Kidney (tissue), 14 donors: ENCODE data around the gene SIGLEC6. TPM values are rescaled to one million over a fixed set of nuclear protein-coding genes. Genes with fewer than 3 reads are reported as not detected.

Experiments used
- DNase-seq, 5 donors: peaks; one replicate each; pipeline ENCODE4 v3.0.0-alpha.2; 2013 to 2020
- FAIRE-seq: peaks from 2 replicates; lab custom pipeline; 2012; peaks lifted over from hg19 to GRCh38; lab: Jason Lieb, UNC
- H3K27ac ChIP-seq, 2 donors: one replicate each; pipeline ENCODE4 v1.7.0; 2013; ENCODE audit warnings: low read depth in 2 of 2, low read length in 2 of 2, inconsistent platforms in 1 of 2
- H3K27me3 ChIP-seq: one replicate; pipeline ENCODE4 v1.7.1; 2013; ENCODE audit warnings: low read length, inconsistent platforms; ENCODE audit not compliant: control insufficient read depth, insufficient read depth
- H3K36me3 ChIP-seq, 3 donors: one replicate each; pipeline versions ENCODE4 v1.7.0 to v1.7.1; 2013; ENCODE audit warnings: low read length in 3 of 3, control low read depth in 1 of 3, inconsistent platforms in 1 of 3; ENCODE audit not compliant: insufficient read depth in 3 of 3, control insufficient read depth in 2 of 3
- H3K4me1 ChIP-seq, 3 donors: one replicate each; pipeline versions ENCODE4 v1.7.0 to v1.7.1; 2013; ENCODE audit warnings: low read length in 3 of 3, inconsistent platforms in 1 of 3, low read depth in 1 of 3; ENCODE audit not compliant: control insufficient read depth in 2 of 3, insufficient read depth in 2 of 3
- H3K4me3 ChIP-seq, 3 donors: one replicate each; pipeline versions ENCODE4 v1.7.0 to v1.8.1; 2013; ENCODE audit warnings: low read length in 3 of 3, control low read depth in 1 of 3, inconsistent platforms in 1 of 3
- H3K9ac ChIP-seq, 3 donors: one replicate each; pipeline versions ENCODE4 v1.7.0 to v1.7.1; 2013; ENCODE audit warnings: low read length in 3 of 3, control low read depth in 1 of 3, inconsistent platforms in 1 of 3
- H3K9me3 ChIP-seq, 3 donors: one replicate each; pipeline versions ENCODE4 v1.7.0 to v1.7.1; 2013; ENCODE audit warnings: low read length in 3 of 3, control low read depth in 1 of 3, inconsistent platforms in 1 of 3; ENCODE audit not compliant: control insufficient read depth in 2 of 3, insufficient read depth in 1 of 3
- CTCF ChIP-seq: IDR thresholded peaks from 3 replicates; pipeline ENCODE4 v1.5.1; 2012; ENCODE audit warnings: mild to moderate bottlenecking, moderate library complexity, borderline replicate concordance; ENCODE audit not compliant: insufficient read depth; ENCODE audit errors: extremely low read depth
- intact Hi-C: fragments of 100-400 bp; cut with DNase I; formaldehyde crosslinking; loops from one replicate; pipeline ENCODE4 v1.11.1; 2022
- polyA plus RNA-seq: library from polyadenylated mRNA; stranded (reverse); fragments of 350-450 nt; fragmentation: Illumina TruSeq; extraction: RNeasy Lipid Tissue Mini Kit (QIAGEN cat#74804); gene quantifications from one replicate; pipeline ENCODE4 v1.2.3, GENCODE V29; 2014; ENCODE audit warnings: low read depth, low replicate concordance; ENCODE audit not compliant: insufficient read depth
- total RNA-seq: library from RNA; stranded (reverse); fragmentation: NEBNext Ultra II Directional; extraction: Animal tissue kit (Norgen Biotek cat#: 25700); gene quantifications from one replicate; pipeline ENCODE4 v1.2.1, GENCODE V29; 2021
- donor health status: control.
- donor health status: control.
- donor health status: control.
- donor health status: control.
- donor health status: control.
- donor health status: DM: yes; HTN: yes; CAD: no.
- donor health status: Normal renal cell carcinoma (clear cell type).

The SIGLEC6 gene
- total and polyA plus RNA-seq, 2 donors from 2014 or later, result 4.8 TPM; not detected in 1

- FAIRE-seq (no peak), DNase-seq (no peak)
- no peaks in the 10 kb centered on the region for H3K27me3 ChIP-seq
- no peaks in the 10 kb centered on the region for H3K4me1 ChIP-seq
- intact Hi-C loops, result no loop called here
- H3K9me3 ChIP-seq, result no peaks in the 10 kb centered on the region
- TF ChIP-seq CTCF, result no peak
- no peaks in the 10 kb centered on the region for H3K36me3 ChIP-seq
- no peak overlapping the region for H3K27ac ChIP-seq
- no peak overlapping the region for H3K4me3 ChIP-seq
- H3K9ac ChIP-seq, result no peak overlapping the region
Observed at GRCh38 chr19:51551673-51552432, 20.4 kb upstream of the SIGLEC6 start.

GRCh38 chr19:51550848-51551672 lies 19.6 kb upstream of the SIGLEC6 start:
- intact Hi-C loops, result no loop called here
- H3K27ac ChIP-seq, result no peak overlapping the region
- H3K4me1 ChIP-seq, result no peaks in the 10 kb centered on the region
- no peaks in the 10 kb centered on the region for H3K36me3 ChIP-seq
- H3K9me3 ChIP-seq, result no peaks in the 10 kb centered on the region
- H3K9ac ChIP-seq, result no peak overlapping the region
- DNase-seq (no peak), FAIRE-seq (no peak)
- TF ChIP-seq CTCF, result no peak
- no peaks in the 10 kb centered on the region for H3K27me3 ChIP-seq
- no peak overlapping the region for H3K4me3 ChIP-seq

GRCh38 chr19:51549533-51550324 lies 18.3 kb upstream of the SIGLEC6 start:
- no peak overlapping the region for H3K9ac ChIP-seq
- H3K9me3 ChIP-seq, result no peaks in the 10 kb centered on the region
- intact Hi-C loops, result no loop called here
- no peak overlapping the region for H3K4me3 ChIP-seq
- no peak for TF ChIP-seq CTCF
- H3K27ac ChIP-seq, result no peak overlapping the region
- FAIRE-seq (no peak), DNase-seq (peak in 1 of 5 donors; percentile 5)
- H3K27me3 ChIP-seq, result no peaks in the 10 kb centered on the region
- no peaks in the 10 kb centered on the region for H3K4me1 ChIP-seq
- H3K36me3 ChIP-seq, result no peaks in the 10 kb centered on the region
